Cardiac muscle cell (in vitro differentiated cells and primary cell): ENCODE results near the gene ANO1. TPM values are rescaled to one million over a fixed set of nuclear protein-coding genes. Genes with fewer than 3 reads are reported as not detected.
"Not testable (repeated sequence)": the region's sequence is repeated elsewhere in the genome, so short reads cannot be mapped to it uniquely, and the experiment has no call there.

Experiments used
- DNase-seq, 2 donors: peaks; one replicate each; pipeline versions ENCODE4 v3.0.0 to v3.0.0-alpha.2; 2010 to 2017; ENCODE audit warnings: low read depth in 1 of 2, low spot score in 1 of 2
- H3K27ac ChIP-seq: fragments of 200-600 bp; sonication (generic); 2 replicates; pipeline ENCODE4 v1.5.1; 2016
- H3K27me3 ChIP-seq: fragments of 200-600 bp; sonication (generic); 2 replicates; pipeline ENCODE4 v1.6.0; 2016; ENCODE audit warnings: control low read depth
- H3K36me3 ChIP-seq: fragments of 200-600 bp; sonication (generic); 2 replicates; pipeline ENCODE4 v1.5.1; 2016; ENCODE audit warnings: control low read depth
- H3K4me1 ChIP-seq: fragments of 200-600 bp; sonication (generic); 2 replicates; pipeline ENCODE4 v1.8.1; 2017; ENCODE audit warnings: low read depth, mild to moderate bottlenecking, mixed run types
- H3K4me3 ChIP-seq: fragments of 200-600 bp; sonication (generic); 2 replicates; pipeline ENCODE4 v1.5.1; 2016; ENCODE audit warnings: mild to moderate bottlenecking
- H3K9me3 ChIP-seq: fragments of 200-600 bp; sonication (generic); 2 replicates; pipeline ENCODE4 v1.5.1; 2017; ENCODE audit warnings: low read depth, mild to moderate bottlenecking, control low read depth
- polyA plus RNA-seq: library from polyadenylated mRNA; unstranded; fragments of >200 nt; fragmentation: Nextera tagmentation; extraction: Ambion mirVana; gene quantifications from 2 replicates; pipeline ENCODE4 v1.2.1, GENCODE V29; 2016
- total RNA-seq: library from RNA; depleted of rRNA; stranded (reverse); fragments of >200 nt; gene quantifications from 2 replicates; pipeline ENCODE4 v1.2.3, GENCODE V29; 2016
- TF ChIP-seq, protein P1 (sequence below): IDR thresholded peaks from 2 replicates; pipeline ENCODE4 v1.5.1; 2012; ENCODE audit warnings: low read depth, mild to moderate bottlenecking, low read length

The ANO1 gene
- total and polyA plus RNA-seq, 2 experiments from 2014 or later = 0.09 to 0.86 TPM

GRCh38 chr11:70209391-70209912 is 131.3 kb downstream of the ANO1 start:
- peaks cover 9% of the 10 kb centered on the region for H3K4me1 ChIP-seq
- H3K4me3 ChIP-seq = no peak overlapping the region
- H3K9me3 ChIP-seq = no peaks in the 10 kb centered on the region
- TF ChIP-seq, protein P1, sequence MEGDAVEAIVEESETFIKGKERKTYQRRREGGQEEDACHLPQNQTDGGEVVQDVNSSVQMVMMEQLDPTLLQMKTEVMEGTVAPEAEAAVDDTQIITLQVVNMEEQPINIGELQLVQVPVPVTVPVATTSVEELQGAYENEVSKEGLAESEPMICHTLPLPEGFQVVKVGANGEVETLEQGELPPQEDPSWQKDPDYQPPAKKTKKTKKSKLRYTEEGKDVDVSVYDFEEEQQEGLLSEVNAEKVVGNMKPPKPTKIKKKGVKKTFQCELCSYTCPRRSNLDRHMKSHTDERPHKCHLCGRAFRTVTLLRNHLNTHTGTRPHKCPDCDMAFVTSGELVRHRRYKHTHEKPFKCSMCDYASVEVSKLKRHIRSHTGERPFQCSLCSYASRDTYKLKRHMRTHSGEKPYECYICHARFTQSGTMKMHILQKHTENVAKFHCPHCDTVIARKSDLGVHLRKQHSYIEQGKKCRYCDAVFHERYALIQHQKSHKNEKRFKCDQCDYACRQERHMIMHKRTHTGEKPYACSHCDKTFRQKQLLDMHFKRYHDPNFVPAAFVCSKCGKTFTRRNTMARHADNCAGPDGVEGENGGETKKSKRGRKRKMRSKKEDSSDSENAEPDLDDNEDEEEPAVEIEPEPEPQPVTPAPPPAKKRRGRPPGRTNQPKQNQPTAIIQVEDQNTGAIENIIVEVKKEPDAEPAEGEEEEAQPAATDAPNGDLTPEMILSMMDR = no peak
- no peak overlapping the region for H3K27ac ChIP-seq
- DNase-seq = no peak
- H3K36me3 ChIP-seq = no peaks in the 10 kb centered on the region
- no peaks in the 10 kb centered on the region for H3K27me3 ChIP-seq

DNA sequence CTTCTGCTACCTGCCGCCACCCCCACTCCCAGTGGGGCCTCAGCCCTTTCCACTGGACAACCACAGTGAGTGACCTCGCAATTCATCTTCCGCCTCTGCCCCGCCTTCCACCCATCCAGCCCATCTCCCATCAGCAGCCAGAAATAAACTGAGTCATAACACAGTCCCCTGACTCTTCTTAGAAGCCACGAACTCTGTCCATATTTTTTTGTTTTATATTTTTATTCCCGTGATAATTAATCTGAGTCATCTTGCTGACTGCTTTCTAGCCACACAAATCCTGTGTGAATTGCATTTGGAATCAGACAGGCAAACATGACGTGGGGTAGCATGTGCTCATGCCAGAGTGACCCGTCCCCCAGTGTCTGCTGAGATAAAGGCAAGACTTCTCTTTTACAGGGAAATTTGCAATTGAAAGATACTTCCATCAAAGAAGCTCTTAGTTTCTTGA is 132.0 kb downstream of the ANO1 start:
- no peak overlapping the region for H3K4me3 ChIP-seq
- peak in 1 of 2 donors; percentile 65 for DNase-seq

GRCh38 chr11:70210530-70210929 is 132.4 kb downstream of the ANO1 start:
- no peaks in the 10 kb centered on the region for H3K36me3 ChIP-seq
- no peak overlapping the region for H3K27ac ChIP-seq
- H3K4me3 ChIP-seq = no peak overlapping the region
- no peak for DNase-seq
- peaks cover 5% of the 10 kb centered on the region for H3K4me1 ChIP-seq
- H3K27me3 ChIP-seq = no peaks in the 10 kb centered on the region
- TF ChIP-seq, protein P1 = no peak
- H3K9me3 ChIP-seq = no peaks in the 10 kb centered on the region

More for the DNA sequence above, 132.0 kb downstream of the ANO1 start:
- TF ChIP-seq, protein P1 = no peak
- Histone ChIP-seq H3K9me3 (no peaks in the 10 kb centered on the region), H3K27me3 (no peaks in the 10 kb centered on the region), H3K27ac (no peak overlapping the region), H3K36me3 (no peaks in the 10 kb centered on the region), H3K4me1 (peaks cover 5% of the 10 kb centered on the region)

DNA sequence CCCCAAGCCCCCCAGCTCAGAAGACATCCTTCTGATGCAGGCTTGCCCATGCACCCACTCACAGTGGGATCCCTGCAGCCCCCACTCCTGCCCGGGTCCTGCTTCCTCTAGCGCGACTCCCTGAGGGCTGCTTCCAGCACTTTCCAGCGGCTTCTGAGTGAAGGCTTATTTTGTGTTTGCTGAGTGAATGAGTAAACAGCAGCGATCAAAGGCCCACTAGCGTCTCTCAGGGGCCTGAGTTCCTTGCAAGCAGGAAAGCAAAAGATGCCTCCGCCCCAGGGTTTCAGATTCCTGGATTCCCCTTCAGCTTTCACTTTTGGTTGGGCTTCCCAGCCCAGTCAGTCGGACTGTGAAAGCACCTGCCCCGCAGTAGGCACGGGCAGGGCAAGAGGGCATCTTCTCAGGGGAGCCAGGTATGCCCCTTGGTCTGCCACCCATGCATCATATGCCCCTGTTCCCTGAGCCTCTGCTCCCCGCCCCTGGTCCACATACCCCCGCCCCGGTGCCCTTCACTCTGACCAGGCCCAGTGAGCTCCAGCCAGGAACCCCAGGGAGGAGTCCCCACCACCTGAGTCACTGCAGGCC is 134.2 kb downstream of the ANO1 start:
- Histone ChIP-seq H3K9me3 (no peaks in the 10 kb centered on the region), H3K36me3 (no peaks in the 10 kb centered on the region), H3K4me3 (no peak overlapping the region), H3K4me1 (peaks cover under 1% of the 10 kb centered on the region), H3K27ac (no peak overlapping the region), H3K27me3 (no peaks in the 10 kb centered on the region)
- TF ChIP-seq, protein P1 = no peak
- no peak for DNase-seq

- H3K27me3 ChIP-seq, H3K4me1 ChIP-seq, DNase-seq, H3K4me3 ChIP-seq, H3K36me3 ChIP-seq, H3K9me3 ChIP-seq, H3K27ac ChIP-seq: not testable (repeated sequence)
Measured at GRCh38 chr11:70217388-70217787, 139.3 kb downstream of the ANO1 start.

DNA sequence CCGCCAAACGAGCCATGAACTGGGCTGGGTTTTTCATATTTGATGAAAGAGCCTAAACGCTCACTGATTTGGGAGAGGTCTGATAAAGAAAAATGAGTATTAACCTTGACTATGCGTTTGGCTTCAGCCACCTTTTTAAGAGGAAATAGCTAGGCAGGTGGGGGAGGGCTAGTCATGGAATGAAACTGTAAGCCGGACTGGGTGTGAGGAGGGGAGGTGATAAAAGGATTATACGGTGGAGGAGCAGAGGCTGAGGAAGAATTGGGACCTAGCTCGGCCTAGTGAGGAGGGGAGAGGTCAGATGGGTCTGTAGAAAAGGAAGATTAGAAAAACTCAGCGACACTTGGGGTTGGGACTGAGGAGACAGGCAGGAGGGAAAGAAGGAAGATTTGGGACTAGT is 140.0 kb downstream of the ANO1 start:
- not testable (repeated sequence) for H3K27ac ChIP-seq, DNase-seq, H3K36me3 ChIP-seq, H3K4me1 ChIP-seq, H3K4me3 ChIP-seq, H3K27me3 ChIP-seq, H3K9me3 ChIP-seq
